GM21381 (cell line): ENCODE measurements around the gene TOMM40.
"Not testable (repeated sequence)": the region's sequence is repeated elsewhere in the genome, so short reads cannot be mapped to it uniquely, and the experiment has no call there.

ENCODE experiments used
- ATAC-seq: cut with Tn5 transposase; IDR thresholded peaks from one replicate; pipeline ENCODE4 v1.9.1; 2021; ENCODE audit warnings: mild to moderate bottlenecking, moderate library complexity; ENCODE audit not compliant: unreplicated experiment

Gene TOMM40

DNA sequence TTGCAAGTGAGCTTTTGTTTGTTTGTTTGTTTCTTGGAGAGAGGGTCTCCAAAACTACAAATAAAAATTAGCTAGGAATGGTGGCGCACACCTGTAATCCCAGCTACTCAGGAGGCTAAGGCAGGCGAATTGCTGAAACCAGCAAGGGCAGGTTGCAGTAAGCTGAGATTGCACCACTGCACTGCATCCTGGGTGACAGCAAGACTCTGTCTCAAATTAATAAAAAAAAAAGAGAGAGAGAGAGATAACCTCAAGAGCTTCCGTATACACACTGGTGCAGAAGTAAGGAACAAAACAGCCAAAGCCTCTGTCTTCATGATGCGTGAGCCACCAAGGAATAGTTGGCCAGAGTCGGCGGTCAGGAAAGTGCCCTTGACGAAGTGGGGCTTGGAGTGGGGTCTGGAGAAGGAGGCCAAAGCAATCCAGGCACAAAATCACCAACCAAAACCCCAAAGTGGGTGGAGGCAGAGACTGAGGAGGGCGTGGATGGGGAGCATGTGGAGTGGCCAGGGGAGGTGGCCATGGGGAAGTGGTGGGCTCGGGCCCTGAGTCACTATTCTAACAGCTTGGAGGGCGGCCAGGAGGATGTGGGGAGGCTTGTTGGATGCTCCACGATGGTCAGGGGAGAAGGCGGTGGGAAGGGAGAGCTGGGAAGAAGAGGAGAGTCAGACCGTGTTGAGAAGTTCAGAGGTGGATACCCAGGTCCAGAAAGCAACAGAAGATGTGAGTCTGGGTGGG, 21.2 kb upstream of the TOMM40 start:
- ATAC-seq = no peak

DNA sequence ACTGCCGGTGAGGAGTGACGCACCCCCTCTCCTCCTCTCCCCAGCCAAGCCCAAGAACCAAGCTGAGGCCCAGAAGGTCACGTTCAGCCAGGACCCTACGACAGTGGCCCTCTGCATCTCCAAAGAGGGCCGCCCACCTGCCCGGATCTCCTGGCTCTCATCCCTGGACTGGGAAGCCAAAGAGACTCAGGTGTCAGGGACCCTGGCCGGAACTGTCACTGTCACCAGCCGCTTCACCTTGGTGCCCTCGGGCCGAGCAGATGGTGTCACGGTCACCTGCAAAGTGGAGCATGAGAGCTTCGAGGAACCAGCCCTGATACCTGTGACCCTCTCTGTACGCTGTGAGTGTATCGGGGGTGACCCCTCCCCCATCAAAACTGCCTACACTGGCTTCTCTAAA, 19.2 kb upstream of the TOMM40 start:
- no peak for ATAC-seq

DNA sequence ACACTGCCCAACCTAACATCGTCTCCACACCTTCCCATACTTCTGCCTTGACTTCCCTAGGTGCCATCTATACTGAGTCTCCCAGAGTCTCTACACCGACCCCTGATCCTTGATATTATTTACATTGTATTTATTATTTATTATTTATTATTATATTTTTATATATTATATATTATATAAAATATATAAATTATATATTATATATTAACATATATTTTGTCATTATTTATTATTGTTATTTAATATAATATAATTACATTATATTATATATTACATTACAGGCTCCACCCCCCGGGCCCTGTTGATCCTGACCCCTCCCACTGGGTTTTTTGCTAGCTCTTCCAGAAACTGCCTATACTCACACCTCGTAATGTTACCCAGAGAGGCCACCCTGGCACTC, 18.4 kb upstream of the TOMM40 start:
- no peak for ATAC-seq

DNA sequence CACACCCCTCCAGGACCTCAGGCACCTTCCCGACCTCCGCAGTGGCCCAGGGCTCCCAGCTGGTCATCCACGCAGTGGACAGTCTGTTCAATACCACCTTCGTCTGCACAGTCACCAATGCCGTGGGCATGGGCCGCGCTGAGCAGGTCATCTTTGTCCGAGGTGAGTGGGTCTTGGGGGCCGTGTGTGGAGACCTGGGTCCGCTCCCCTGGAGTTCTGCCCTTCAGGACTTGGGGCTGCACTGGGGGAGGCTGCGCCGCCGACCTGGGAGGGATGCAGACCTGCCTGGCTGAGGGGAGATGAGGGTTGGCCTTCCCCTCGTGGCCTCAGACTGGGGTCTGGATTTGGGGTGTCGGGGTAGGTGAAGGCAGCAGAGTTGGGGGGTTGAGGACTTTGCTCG, 16.7 kb upstream of the TOMM40 start:
- ATAC-seq = no peak

DNA sequence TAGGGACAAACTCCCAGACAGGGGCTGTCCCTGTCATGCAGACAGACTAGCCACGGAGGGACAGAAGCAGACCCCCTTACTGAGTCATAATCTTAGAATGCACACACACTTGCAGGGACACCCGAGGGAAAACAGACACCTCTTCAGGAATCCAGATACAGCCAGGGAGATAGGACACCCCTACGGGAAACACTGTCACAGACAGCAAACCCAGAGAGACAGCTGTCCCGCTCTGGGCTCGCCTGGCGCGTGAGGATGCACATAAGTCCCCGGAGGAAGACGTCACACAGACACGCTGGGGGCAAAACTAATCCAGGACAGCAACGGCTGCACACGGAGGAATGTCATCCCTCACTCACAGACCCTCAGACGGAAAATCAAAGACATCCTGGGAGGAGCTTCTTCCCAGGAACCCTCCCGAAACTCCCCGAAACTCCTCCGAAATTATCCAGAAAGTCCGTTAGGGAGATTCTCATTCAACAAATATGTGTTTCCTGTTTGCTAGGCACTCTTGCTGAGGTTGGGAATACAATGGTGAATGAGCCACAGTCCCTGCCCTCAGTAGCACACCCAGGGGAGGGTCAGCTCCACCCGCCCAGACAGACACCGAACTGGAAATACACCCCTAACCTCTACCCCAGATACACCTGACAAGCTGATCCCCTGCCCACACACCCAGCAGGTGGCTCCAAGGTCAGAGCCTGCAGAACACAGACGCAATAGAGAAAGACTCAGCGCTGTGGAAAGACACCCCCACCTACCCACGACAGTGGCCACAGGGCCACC, 15.2 kb upstream of the TOMM40 start:
- ATAC-seq = no peak

DNA sequence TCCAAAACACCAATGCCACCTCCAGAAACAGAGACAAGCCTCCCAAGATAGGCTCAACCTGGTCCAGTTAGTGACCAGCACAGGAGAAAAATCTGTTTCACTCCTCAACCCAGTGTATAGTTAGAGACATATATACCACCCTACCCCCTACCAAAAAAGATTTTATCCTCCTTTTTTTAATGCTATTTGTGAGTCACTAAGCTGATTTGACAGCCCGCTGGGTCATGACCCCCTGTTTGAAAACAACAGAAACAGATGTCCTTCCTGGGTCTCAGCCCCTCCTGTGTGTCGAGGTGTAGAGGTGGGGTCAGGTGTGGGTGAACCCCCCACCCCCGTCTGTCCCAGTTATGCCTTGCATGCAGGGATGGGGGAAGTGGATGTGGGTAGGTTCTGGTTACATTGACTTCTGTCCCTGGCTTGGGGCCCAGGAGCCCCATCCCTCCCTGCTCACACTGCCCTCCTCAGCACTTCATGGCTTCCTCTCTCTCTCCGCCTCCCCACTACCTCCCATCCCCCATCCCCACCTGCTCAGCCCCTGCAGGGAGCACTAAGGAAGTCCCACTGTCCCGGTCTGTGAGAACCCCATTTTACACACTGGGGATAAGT, 14.0 kb upstream of the TOMM40 start:
- ATAC-seq = no peak

DNA sequence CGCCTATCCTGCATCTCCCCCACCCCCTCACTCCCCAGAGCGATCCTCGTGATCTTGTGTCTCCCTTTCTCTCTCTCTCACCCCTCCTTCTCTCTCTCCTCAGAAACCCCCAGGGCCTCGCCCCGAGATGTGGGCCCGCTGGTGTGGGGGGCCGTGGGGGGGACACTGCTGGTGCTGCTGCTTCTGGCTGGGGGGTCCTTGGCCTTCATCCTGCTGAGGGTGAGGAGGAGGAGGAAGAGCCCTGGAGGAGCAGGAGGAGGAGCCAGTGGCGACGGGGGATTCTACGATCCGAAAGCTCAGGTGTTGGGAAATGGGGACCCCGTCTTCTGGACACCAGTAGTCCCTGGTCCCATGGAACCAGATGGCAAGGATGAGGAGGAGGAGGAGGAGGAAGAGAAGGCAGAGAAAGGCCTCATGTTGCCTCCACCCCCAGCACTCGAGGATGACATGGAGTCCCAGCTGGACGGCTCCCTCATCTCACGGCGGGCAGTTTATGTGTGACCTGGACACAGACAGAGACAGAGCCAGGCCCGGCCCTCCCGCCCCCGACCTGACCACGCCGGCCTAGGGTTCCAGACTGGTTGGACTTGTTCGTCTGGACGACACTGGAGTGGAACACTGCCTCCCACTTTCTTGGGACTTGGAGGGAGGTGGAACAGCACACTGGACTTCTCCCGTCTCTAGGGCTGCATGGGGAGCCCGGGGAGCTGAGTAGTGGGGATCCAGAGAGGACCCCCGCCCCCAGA, 12.8 kb upstream of the TOMM40 start:
- ATAC-seq = no peak

DNA sequence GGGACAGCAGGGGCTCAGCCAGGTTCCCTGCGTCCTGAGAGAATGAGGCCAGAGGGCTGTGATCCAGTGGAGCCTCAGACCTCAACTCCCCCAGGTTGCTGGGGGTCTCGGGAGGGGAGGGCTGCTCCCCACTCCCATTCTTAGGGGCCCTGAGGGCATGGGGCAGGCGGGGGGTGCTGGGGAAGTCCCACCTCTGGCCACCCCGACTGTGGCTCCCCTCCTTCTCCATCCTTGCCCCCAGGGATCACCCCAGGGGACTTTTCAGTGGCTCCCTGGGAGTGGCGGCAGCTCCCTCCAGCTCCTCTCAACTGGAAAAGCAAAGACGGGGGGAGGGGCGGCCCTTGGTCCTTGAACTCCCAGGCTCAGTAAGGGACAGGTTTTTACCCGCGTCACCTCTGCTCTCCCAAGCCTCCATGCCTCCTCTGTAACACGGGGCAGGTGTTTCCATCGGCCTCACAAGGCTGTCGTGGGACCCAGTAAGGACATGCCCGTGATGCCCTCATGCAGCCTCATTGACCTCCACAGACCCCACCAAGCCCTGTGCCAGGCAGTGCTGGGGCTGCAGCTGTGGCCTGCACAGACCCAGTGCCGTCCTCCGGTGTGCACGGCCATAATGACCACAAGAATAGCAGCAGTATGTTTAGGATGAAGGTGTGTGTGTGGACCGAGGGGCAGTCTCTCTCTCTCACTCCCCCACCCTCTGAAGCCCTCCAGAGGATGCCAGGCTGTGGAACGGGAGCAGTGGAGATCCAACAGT, 11.6 kb upstream of the TOMM40 start:
- ATAC-seq = no peak

DNA sequence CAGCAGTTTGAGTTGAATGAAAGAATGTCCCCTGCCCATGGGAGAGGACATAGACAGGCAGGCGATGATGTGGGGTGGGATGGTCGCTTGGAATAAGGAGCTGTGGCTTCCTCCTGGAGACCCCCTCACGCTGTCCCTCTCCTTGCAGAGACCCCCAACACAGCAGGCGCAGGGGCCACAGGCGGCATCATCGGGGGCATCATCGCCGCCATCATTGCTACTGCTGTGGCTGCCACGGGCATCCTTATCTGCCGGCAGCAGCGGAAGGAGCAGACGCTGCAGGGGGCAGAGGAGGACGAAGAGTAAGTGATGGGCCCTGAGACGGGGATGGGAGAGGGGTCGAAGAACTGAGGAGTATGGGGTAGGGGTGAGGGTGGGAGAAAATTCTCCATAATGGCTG, 9.0 kb upstream of the TOMM40 start:
- no peak for ATAC-seq

DNA sequence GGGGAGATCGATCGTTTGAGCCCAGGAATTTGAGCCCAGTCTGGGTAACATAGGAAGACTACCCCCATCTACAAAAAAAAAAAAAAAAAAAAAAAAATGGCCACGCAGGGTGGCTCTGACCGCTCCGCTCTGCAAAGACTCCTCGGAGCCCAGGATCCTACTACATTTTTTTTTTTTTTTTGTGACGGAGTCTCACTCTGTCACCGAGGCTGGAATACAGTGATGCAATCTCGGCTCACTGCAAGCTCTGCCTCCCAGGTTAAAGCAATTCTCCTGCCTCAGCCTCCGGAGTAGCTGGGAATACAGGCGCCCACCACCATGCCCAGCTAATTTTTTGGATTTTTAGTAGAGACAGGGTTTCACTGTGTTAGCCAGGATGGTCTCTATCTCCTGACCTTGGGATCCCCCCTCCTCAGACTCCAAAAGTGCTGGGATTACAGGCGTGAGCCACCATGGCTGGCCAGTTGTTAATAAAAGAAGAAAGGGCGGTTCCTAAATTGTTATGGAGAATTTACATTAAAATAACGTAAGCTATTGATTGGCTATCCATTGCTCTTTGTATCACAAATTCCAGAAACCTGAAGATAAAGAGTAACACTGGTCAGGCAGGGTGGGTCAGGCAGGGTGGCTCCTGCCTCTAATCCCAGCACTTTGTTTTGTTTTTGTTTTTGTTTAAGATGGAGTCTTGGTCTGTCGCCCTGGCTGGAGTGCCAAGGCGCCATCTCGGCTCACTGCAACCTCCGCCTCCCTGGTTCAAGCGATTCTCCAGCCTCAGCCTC, 8.2 kb upstream of the TOMM40 start:
- ATAC-seq = not testable (repeated sequence)

DNA sequence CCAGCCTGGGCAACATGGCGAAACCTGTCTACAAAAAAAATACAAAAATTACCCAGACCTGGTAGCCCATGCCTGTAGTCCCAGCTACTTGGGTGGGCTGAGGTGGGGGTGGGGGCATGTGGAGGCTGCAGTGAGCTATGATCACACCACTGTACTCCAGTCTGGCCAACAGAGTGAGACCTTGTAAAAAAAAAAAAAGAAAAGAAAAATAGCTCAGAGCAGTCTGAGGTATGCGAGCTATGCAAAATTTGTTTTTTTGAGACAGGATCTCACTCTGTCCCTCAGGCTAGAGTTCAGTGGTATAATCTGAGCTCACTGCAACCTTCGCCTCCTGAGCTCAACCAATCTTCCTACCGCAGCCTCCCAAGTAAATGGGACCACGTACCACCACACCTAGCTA, 7.1 kb upstream of the TOMM40 start:
- ATAC-seq = no peak

DNA sequence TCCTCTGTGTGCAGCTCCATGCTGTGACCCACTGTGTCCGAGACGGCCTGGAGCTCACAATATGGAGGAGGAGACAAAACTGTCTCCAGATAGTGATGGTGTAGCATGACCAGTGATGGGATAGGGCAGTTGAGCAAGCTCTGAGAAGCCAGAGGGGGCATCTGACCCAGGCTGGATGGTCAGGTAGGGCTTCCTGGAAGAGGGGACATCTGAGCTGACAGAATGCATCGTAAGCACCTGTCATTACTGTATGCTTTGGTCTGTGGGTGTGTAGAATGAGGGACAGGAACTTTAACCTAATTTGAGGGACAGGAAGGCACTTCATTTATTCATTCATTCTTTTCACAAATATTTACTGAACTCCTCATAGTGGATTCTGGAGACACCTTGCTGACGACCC, 6.5 kb upstream of the TOMM40 start:
- no peak for ATAC-seq

DNA sequence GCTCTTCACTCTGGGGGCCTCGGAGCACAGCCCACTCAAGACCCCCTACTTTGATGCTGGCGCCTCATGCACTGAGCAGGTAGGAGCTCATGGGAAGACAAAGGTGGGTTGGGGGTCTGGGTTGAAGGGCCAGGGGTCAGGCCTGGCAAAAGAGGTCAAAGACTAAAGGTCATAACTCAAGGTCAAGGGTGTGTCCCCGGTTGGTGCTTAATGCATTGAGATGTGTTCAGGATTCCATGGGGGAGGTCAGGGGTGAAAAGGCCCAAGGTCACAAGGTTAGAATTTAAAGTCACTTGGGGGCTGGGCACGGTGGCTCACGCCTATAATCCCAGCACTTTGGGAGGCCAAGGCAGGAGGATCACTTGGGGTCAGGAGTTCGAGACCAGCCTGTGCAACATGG, 4.9 kb upstream of the TOMM40 start:
- ATAC-seq = no peak

DNA sequence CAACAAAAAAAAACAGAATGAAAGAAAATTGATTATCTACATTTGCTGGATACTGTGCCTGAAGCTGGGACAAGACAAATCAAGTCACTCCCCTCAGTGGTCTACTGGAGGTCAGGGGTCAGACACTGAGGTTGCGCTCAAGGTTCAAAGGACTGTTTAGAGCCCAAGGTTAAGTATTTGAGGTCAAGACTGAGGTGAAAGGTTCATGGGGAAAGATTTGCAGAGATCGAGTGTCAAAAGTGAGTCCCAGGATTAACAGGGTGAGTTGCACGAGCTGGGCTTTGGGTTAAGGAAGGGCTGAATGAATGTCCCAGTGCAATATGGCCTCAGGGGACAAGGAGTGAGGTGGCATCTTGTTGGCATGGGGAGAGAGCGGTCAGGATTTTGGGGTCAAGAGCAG, 3.4 kb upstream of the TOMM40 start:
- ATAC-seq = no peak

DNA sequence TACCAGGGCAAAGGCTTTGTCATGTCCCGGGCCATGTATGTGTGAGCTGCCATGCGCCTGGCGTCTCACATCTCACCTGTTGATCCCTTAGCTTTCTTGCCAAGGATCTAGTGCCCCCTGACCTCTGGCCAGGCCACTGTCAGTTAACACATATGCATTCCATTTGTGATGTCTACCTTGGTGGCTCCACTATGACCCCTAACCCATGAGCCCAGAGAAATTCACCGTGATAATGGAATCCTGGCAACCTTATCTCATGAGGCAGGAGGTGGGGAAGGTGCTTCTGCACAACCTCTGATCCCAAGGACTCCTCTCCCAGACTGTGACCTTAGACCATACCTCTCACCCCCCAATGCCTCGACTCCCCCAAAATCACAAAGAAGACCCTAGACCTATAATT, 2.7 kb upstream of the TOMM40 start:
- not testable (repeated sequence) for ATAC-seq

DNA sequence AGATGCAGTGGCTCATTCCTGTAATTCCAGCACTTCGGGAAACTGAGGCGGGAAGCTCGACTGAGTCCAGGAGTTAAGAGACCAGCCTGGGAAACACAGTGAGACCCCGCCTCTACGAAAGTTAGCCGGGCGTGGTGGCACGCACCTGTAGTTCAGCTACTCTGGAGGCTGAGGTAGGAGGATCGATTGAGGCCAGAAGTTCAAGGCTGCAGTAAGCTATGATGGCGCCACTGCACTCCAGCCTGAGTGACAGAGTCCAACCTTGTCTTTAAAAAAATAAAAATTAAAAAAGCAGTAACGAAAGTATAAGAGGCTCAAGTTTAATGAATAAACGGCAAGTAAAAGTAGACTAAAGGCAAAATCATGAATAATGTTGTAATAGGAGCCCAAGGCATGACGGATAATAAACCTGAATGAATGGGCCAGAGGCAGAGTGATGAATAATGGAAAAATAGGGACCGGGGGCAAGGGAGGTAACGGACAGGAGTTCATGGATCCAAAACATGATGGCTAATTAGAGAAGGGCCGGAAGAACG, 1.2 kb upstream of the TOMM40 start:
- no peak for ATAC-seq

DNA sequence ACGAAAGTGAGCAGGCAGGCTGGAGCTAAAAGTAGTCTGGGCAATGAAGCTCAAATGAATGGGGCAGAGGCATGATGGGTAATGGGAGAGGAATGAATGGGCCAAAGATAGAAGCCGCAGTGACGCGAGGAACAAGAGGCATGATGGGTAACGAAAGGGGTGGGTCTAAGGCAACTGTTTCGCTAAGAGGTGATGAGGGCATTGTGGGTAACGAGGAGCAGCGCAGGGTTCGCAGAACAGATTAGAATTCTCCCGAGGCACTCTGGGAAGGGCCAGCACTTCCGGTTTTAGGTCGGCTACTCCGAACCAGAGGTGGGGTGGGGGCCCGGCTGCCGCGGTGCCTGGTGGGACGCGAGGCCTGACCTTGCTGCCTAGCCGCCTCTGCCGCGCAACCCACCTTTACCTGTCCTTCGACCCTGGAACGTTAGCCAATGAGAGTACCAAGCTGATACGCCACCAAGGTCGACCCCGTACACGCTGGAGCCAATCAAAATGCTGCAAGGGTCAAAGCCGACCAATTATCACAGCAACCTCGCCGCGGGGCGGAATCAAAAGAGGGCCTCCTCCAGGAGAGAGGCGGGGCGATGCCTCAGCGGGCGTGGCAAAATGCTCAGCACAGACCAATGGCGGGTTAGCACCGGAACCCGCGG, 563 bp upstream of the TOMM40 start:
- peak; percentile 73 for ATAC-seq

DNA sequence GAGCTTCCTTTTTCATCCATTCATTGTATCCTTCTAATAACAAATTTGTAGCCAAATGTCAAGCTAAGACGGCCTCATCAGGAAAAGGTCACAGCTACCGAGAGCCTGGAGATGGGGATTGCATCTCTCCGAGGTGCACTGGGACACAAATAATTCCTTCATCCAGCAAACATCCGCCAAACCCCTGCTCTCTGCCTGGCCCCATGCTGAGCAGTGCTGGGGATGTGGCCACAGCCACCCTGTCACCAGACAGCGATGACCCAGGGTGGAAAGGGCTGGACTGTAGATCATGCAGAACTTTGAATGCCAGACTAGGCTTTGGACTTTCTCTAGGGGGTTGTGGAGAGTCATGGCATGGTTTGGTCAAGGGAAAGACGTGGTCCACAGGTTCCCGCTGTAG, 1.9 kb downstream of the TOMM40 start:
- ATAC-seq = no peak
